Esophagus squamous epithelium (tissue), 5 donors: ENCODE results near the gene CAMKMT. TPM values are rescaled to one million over a fixed set of nuclear protein-coding genes. Genes with fewer than 3 reads are reported as not detected.

ENCODE experiments used
- DNase-seq: peaks from one replicate; lab custom pipeline; 2025; lab: John Stamatoyannopoulos, UW
- H3K27ac ChIP-seq, 4 donors: fragments of 200-600 bp; sonication (generic); one replicate each; pipeline ENCODE4 v1.5.1; 2016 to 2019; ENCODE audit warnings: mild to moderate bottlenecking in 1 of 4
- H3K27me3 ChIP-seq, 4 donors: fragments of 200-600 bp; sonication (generic); 1 replicate in 3 of 4; 2 replicates in 1 of 4; pipeline versions ENCODE4 v1.5.1 to v1.6.0; 2017 to 2021; ENCODE audit warnings: antibody characterized with exemption in 1 of 4
- H3K36me3 ChIP-seq, 3 donors: fragments of 200-600 bp; sonication (generic); one replicate each; pipeline ENCODE4 v1.5.1; 2016 to 2019
- H3K4me1 ChIP-seq, 3 donors: fragments of 200-600 bp; sonication (generic); one replicate each; pipeline ENCODE4 v1.5.1; 2017 to 2019
- H3K4me3 ChIP-seq, 4 donors: fragments of 200-600 bp; sonication (generic); 1 replicate in 3 of 4; 2 replicates in 1 of 4; pipeline ENCODE4 v1.5.1; 2016 to 2019; ENCODE audit warnings: mild to moderate bottlenecking in 2 of 4, moderate library complexity in 1 of 4
- H3K9me3 ChIP-seq, 3 donors: fragments of 200-600 bp; sonication (generic); one replicate each; pipeline ENCODE4 v1.5.1; 2016 to 2019
- CTCF ChIP-seq, 6 experiments: fragments of 450-650 bp in 4 of 6; fragments of 200-600 bp in 2 of 6; sonication (generic) in 2 of 6; IDR thresholded peaks; one replicate each; pipeline ENCODE4 v1.5.1; 2016 to 2019; ENCODE audit warnings: antibody characterized with exemption in 6 of 6, mild to moderate bottlenecking in 4 of 6, moderate library complexity in 4 of 6
- POLR2A ChIP-seq, 4 donors: fragments of 450-650 bp; IDR thresholded peaks; one replicate each; pipeline ENCODE4 v1.6.1; 2017; ENCODE audit warnings: antibody characterized with exemption in 4 of 4, mild to moderate bottlenecking in 4 of 4, moderate library complexity in 3 of 4
- WGBS, 2 donors: methylation state at CpG; one replicate each; pipeline ENCODE4 v1.1.5; 2018; 5-methylcytosine and 5-hydroxymethylcytosine counted together
- intact Hi-C: fragments of 100-400 bp; cut with DNase I; formaldehyde crosslinking; loops from one replicate; pipeline ENCODE4 v1.15.0; 2022
- total RNA-seq, 4 donors: library from RNA; depleted of rRNA; stranded (reverse); fragments of >200 nt; gene quantifications; one replicate each; pipeline ENCODE4 v1.1.0, GENCODE V29; 2016
- donor health status: DM: yes; HTN: yes; CAD: no.

Gene CAMKMT
- total RNA-seq, 4 donors from 2014 or later = 5.7 to 14.4 (median 10.6) TPM

GRCh38 chr2:44560352-44560751 lies 198.6 kb downstream of the CAMKMT start:
- Histone ChIP-seq H3K27ac (no peak overlapping the region), H3K9me3 (no peaks in the 10 kb centered on the region), H3K36me3 (peaks cover 0 to 3% (median 0%) of the 10 kb centered on the region in 3 donors), H3K4me3 (no peak overlapping the region), H3K27me3 (no peaks in the 10 kb centered on the region), H3K4me1 (no peaks in the 10 kb centered on the region)
- WGBS, 2 donors = 75 to 77% methylated on average over 4 of the region's 4 CpGs
- TF ChIP-seq POLR2A (IDR thresholded peaks at IDR 0.05) = no peak
- peak in 4 of 6 experiments; percentile 8 to 50 (median 12) for TF ChIP-seq CTCF (IDR thresholded peaks at IDR 0.05)
- intact Hi-C loops = no loop called here
- DNase-seq = no peak

- Histone ChIP-seq H3K9me3 (no peaks in the 10 kb centered on the region), H3K27me3 (no peaks in the 10 kb centered on the region), H3K27ac (no peak overlapping the region), H3K36me3 (peaks cover 0 to 3% (median 0%) of the 10 kb centered on the region in 3 donors), H3K4me1 (no peaks in the 10 kb centered on the region), H3K4me3 (no peak overlapping the region)
- no peak for DNase-seq
- intact Hi-C loops = no loop called here
- no peak for TF ChIP-seq CTCF (IDR thresholded peaks at IDR 0.05)
- 85 to 93% methylated on average over 1 of the region's 1 CpG for WGBS, 2 donors
These were observed 199.2 kb downstream of the CAMKMT start for GRCh38 chr2:44560941-44561340.

GRCh38 chr2:44562737-44563136 lies 201.0 kb downstream of the CAMKMT start:
- TF ChIP-seq CTCF (IDR thresholded peaks at IDR 0.05) = no peak
- TF ChIP-seq POLR2A (IDR thresholded peaks at IDR 0.05) = no peak
- no peak for DNase-seq
- Histone ChIP-seq H3K4me1 (peaks cover 0 to 1% (median 0%) of the 10 kb centered on the region in 3 donors), H3K36me3 (peaks cover 0 to 3% (median 0%) of the 10 kb centered on the region in 3 donors), H3K27ac (no peak overlapping the region), H3K4me3 (no peak overlapping the region), H3K9me3 (no peaks in the 10 kb centered on the region), H3K27me3 (no peaks in the 10 kb centered on the region)
- intact Hi-C loops = no loop called here
- 90 to 95% methylated on average over 5 of the region's 5 CpGs for WGBS, 2 donors

GRCh38 chr2:44564752-44565151 lies 203.0 kb downstream of the CAMKMT start:
- intact Hi-C loops = no loop called here
- no peak overlapping the region for H3K27ac ChIP-seq
- no peaks in the 10 kb centered on the region for H3K36me3 ChIP-seq
- WGBS, 2 donors = 93 to 96% methylated on average over 5 of the region's 5 CpGs
- DNase-seq = no peak
- no peak overlapping the region for H3K4me3 ChIP-seq
- TF ChIP-seq POLR2A (IDR thresholded peaks at IDR 0.05) (no peak), CTCF (IDR thresholded peaks at IDR 0.05) (no peak)
- no peaks in the 10 kb centered on the region for H3K27me3 ChIP-seq
- peaks cover 0 to 5% (median 0%) of the 10 kb centered on the region in 3 donors for H3K4me1 ChIP-seq
- H3K9me3 ChIP-seq = no peaks in the 10 kb centered on the region

GRCh38 chr2:44566059-44566458 lies 204.3 kb downstream of the CAMKMT start:
- Histone ChIP-seq H3K4me3 (no peak overlapping the region), H3K9me3 (no peaks in the 10 kb centered on the region), H3K4me1 (peaks cover 0 to 14% (median 0%) of the 10 kb centered on the region in 3 donors), H3K36me3 (no peaks in the 10 kb centered on the region), H3K27ac (no peak overlapping the region), H3K27me3 (no peaks in the 10 kb centered on the region)
- no peak for DNase-seq
- TF ChIP-seq POLR2A (IDR thresholded peaks at IDR 0.05) = no peak
- no peak for TF ChIP-seq CTCF (IDR thresholded peaks at IDR 0.05)
- intact Hi-C loops = no loop called here
